Ectodermal cell (in vitro differentiated cells): Measurements from ENCODE around the gene ALDH1L1.
A peak's percentile ranks its signal among the peaks of the same experiment; 100 is the strongest.

Experiments
- H3K27ac ChIP-seq: 2 replicates; pipeline ENCODE4 v1.7.0; 2013; ENCODE audit warnings: mild to moderate bottlenecking, low read depth, low read length; ENCODE audit not compliant: insufficient read depth, poor library complexity, severe bottlenecking
- H3K27me3 ChIP-seq: 2 replicates; pipeline ENCODE4 v1.7.0; 2013; ENCODE audit warnings: mild to moderate bottlenecking, low read length; ENCODE audit not compliant: insufficient read depth, control insufficient read depth, poor library complexity, severe bottlenecking
- H3K36me3 ChIP-seq: one replicate; pipeline ENCODE4 v1.7.0; 2013; ENCODE audit warnings: low read length; ENCODE audit not compliant: control insufficient read depth, insufficient read depth
- H3K4me1 ChIP-seq: one replicate; pipeline ENCODE4 v1.7.0; 2013; ENCODE audit warnings: low read length; ENCODE audit not compliant: control insufficient read depth, insufficient read depth
- H3K4me3 ChIP-seq: 2 replicates; pipeline ENCODE4 v1.7.0; 2013; ENCODE audit warnings: low read depth, low read length, control low read depth; ENCODE audit not compliant: insufficient read depth
- H3K9me3 ChIP-seq: 2 replicates; pipeline ENCODE4 v1.7.0; 2013; ENCODE audit warnings: mild to moderate bottlenecking, low read length, moderate library complexity; ENCODE audit not compliant: control insufficient read depth
- WGBS, 2 experiments: methylation state at CpG; one replicate each; pipeline ENCODE4 v1.1.7; 2013; ENCODE audit warnings: missing lambda C conversion rate in 2 of 2; 5-methylcytosine and 5-hydroxymethylcytosine counted together

The ALDH1L1 gene

GRCh38 chr3:126197343-126197742 is 17.0 kb upstream of the ALDH1L1 start:
- Histone ChIP-seq H3K27me3 (no peaks in the 10 kb centered on the region), H3K4me1 (peaks cover under 1% of the 10 kb centered on the region), H3K36me3 (no peaks in the 10 kb centered on the region), H3K9me3 (no peaks in the 10 kb centered on the region), H3K27ac (no peak overlapping the region), H3K4me3 (no peak overlapping the region)
- WGBS, 2 experiments, result 86 to 91% methylated on average over 4 of the region's 4 CpGs

- H3K4me3 ChIP-seq, result no peak overlapping the region
- no peaks in the 10 kb centered on the region for H3K27me3 ChIP-seq
- H3K36me3 ChIP-seq, result no peaks in the 10 kb centered on the region
- H3K9me3 ChIP-seq, result no peaks in the 10 kb centered on the region
- H3K27ac ChIP-seq, result no peak overlapping the region
- H3K4me1 ChIP-seq, result no peaks in the 10 kb centered on the region
- WGBS, 2 experiments, result 83 to 84% methylated on average over 1 of the region's 1 CpG
Measured at GRCh38 chr3:126194713-126195305, 14.4 kb upstream of the ALDH1L1 start.

DNA sequence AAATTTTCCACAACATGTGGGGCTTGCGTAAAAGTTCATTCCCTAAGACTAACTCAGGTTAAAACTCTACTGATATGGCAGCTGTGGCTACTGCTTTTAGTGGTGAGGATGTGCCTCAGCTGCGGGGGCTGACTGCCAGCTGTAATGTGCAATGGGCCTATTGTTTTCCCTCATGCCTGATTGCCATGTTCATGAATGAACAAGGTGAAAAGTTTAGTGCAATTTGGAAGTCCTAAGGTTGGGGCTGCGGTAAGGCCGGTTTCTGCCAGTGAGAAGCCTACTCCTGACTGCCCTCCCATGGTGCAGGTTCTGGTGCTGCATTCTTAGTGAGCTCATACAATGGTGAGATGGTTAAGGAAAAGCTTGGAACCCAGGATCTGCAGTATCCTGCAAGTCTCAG is 10.9 kb upstream of the ALDH1L1 start:
- H3K4me3 ChIP-seq, result no peak overlapping the region
- 89 to 95% methylated on average over 4 of the region's 4 CpGs for WGBS, 2 experiments
- no peaks in the 10 kb centered on the region for H3K9me3 ChIP-seq
- no peaks in the 10 kb centered on the region for H3K27me3 ChIP-seq
- H3K36me3 ChIP-seq, result no peaks in the 10 kb centered on the region
- H3K27ac ChIP-seq, result no peak overlapping the region
- H3K4me1 ChIP-seq, result no peaks in the 10 kb centered on the region

GRCh38 chr3:126187920-126188319 is 7.5 kb upstream of the ALDH1L1 start:
- no peaks in the 10 kb centered on the region for H3K36me3 ChIP-seq
- peaks cover 5% of the 10 kb centered on the region for H3K27me3 ChIP-seq
- H3K4me3 ChIP-seq, result no peak overlapping the region
- H3K9me3 ChIP-seq, result no peaks in the 10 kb centered on the region
- no peak overlapping the region for H3K27ac ChIP-seq
- no peaks in the 10 kb centered on the region for H3K4me1 ChIP-seq
- WGBS, 2 experiments, result 91 to 92% methylated on average over 4 of the region's 4 CpGs

- no peak overlapping the region for H3K27ac ChIP-seq
- 93 to 94% methylated on average over 9 of the region's 9 CpGs for WGBS, 2 experiments
- no peak overlapping the region for H3K4me3 ChIP-seq
- H3K27me3 ChIP-seq, result peaks cover 16% of the 10 kb centered on the region
- H3K36me3 ChIP-seq, result no peaks in the 10 kb centered on the region
- H3K4me1 ChIP-seq, result no peaks in the 10 kb centered on the region
- H3K9me3 ChIP-seq, result no peaks in the 10 kb centered on the region
Measured at GRCh38 chr3:126186749-126187148, 6.4 kb upstream of the ALDH1L1 start.

DNA sequence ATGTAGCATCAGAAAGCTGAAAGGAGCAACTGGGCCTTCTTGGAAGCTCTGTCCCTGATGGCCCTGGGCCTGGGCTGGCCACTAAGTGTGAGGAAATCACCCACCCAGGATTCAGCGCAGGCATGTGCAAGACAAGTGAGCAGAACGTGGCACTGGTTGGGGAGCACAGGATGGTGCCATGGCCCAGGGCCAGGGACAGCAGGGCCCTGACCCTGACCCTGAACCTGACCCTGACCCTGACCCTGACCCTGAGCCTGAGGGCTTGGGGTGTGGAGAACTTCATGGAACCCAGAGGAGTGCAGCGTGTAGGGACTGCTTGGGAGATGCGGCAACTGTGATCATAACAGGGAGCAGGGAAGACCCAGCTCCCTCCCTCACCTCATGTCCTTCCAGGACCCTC is 5.9 kb upstream of the ALDH1L1 start:
- Histone ChIP-seq H3K4me3 (no peak overlapping the region), H3K4me1 (no peaks in the 10 kb centered on the region), H3K27me3 (peaks cover 21% of the 10 kb centered on the region), H3K36me3 (no peaks in the 10 kb centered on the region), H3K27ac (no peak overlapping the region), H3K9me3 (no peaks in the 10 kb centered on the region)
- 91 to 93% methylated on average over 4 of the region's 4 CpGs for WGBS, 2 experiments

DNA sequence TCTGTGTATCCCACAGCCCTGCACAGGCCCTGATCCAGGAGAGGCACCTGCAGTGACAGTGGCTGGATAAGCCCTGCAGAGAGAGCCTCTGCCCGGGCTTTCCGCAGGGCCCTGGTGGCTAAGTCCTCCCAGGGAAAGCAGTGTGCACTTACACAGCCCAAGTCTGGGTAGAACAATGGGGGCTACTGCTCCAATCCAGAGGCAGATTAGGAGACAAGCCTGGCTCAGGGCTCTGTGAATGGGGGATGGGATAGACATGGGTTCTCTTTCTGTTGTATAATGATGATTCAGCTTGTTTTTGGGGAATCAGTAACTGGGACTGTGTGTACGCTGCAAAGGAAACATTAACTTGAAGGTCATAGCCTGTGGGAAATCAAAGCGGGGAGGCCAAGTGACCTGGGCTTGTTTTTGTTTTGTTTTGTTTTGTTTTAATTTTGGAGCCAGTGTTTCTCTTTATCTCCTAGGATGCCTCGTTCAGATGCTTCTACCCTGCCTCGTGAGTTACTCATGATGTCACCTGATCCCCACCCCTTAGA is 4.1 kb upstream of the ALDH1L1 start:
- no peak overlapping the region for H3K27ac ChIP-seq
- H3K27me3 ChIP-seq, result peaks cover 38% of the 10 kb centered on the region
- H3K9me3 ChIP-seq, result no peaks in the 10 kb centered on the region
- no peaks in the 10 kb centered on the region for H3K4me1 ChIP-seq
- H3K4me3 ChIP-seq, result no peak overlapping the region
- H3K36me3 ChIP-seq, result no peaks in the 10 kb centered on the region
- 88 to 89% methylated on average over 6 of the region's 6 CpGs for WGBS, 2 experiments

DNA sequence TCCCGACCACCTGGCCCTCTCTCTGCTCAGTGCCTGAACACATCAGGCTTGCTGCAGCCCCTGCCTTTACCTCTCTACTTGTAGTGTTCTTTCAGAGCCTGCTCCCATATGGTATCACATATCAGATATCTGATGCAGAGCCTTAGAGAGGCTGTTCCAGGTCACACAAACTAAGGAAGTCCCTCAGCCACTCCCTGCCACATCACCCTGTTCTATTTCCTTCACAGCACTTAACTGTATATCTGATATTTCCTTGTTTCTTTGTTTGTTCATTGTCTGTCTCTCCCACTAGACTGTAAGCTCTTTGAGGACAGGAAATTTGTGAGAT is 976 bp upstream of the ALDH1L1 start:
- no peaks in the 10 kb centered on the region for H3K9me3 ChIP-seq
- H3K36me3 ChIP-seq, result no peaks in the 10 kb centered on the region
- peaks cover 7% of the 10 kb centered on the region for H3K4me1 ChIP-seq
- no peak overlapping the region for H3K4me3 ChIP-seq
- H3K27me3 ChIP-seq, result peaks cover 50% of the 10 kb centered on the region
- WGBS, 2 experiments, result 56 to 58% methylated on average over 1 of the region's 1 CpG
- H3K27ac ChIP-seq, result no peak overlapping the region

DNA sequence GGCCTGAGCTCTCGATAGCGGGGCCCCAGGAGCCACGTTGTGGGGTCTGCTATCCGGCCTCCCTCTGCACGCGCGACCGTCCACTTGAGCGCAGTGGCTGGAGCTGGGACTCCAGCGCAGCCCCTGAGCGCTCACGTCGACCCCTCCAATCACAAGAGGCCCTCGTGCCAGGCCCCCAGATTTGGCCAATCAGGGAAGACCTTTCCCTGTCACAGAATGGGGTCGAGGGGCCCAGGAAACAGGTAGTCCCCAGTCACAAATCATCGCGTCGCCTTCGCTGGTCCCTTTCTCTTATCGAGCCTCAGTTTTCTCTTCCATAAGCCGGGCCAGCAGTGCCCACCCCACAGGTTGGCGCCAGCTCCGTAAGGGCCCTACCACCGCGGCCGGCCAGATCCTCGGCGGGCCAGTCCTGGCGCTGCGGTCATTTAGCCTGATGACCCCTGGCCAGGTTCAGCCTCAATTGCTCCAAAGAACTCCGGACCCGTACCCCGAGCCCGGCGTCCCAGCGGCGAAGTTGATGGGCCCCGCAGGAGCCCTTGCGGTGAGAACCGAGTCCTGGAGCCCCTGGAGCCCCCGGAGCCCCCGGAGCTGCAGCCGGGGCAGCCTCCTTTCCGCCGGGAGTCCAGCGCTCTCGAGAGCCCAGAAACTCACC is 435 bp downstream of the ALDH1L1 start:
- H3K27me3 ChIP-seq, result peaks cover 50% of the 10 kb centered on the region

GRCh38 chr3:126170073-126170777 is 10.2 kb downstream of the ALDH1L1 start:
- 86 to 92% methylated on average over 7 to 8 of the region's 8 CpGs for WGBS, 2 experiments
- H3K27ac ChIP-seq, result no peak overlapping the region
- H3K4me3 ChIP-seq, result no peak overlapping the region
- H3K4me1 ChIP-seq, result no peaks in the 10 kb centered on the region
- no peaks in the 10 kb centered on the region for H3K36me3 ChIP-seq
- no peaks in the 10 kb centered on the region for H3K9me3 ChIP-seq
- H3K27me3 ChIP-seq, result no peaks in the 10 kb centered on the region

More for the DNA sequence above, 435 bp downstream of the ALDH1L1 start:
- no peak overlapping the region for H3K27ac ChIP-seq
- WGBS, 2 experiments, result 1% methylated on average over 47 of the region's 47 CpGs
- peaks cover 7% of the 10 kb centered on the region for H3K4me1 ChIP-seq
- H3K4me3 ChIP-seq, result peak overlapping the region; percentile 20
- H3K36me3 ChIP-seq, result no peaks in the 10 kb centered on the region
- no peaks in the 10 kb centered on the region for H3K9me3 ChIP-seq
